ENCODE data around the gene HIC1.
A peak's percentile ranks its signal among the peaks of the same experiment; 100 is the strongest.
"Not testable (repeated sequence)": the region's sequence is repeated elsewhere in the genome, so short reads cannot be mapped to it uniquely, and the experiment has no call there.

HIC1 gene, protein sequence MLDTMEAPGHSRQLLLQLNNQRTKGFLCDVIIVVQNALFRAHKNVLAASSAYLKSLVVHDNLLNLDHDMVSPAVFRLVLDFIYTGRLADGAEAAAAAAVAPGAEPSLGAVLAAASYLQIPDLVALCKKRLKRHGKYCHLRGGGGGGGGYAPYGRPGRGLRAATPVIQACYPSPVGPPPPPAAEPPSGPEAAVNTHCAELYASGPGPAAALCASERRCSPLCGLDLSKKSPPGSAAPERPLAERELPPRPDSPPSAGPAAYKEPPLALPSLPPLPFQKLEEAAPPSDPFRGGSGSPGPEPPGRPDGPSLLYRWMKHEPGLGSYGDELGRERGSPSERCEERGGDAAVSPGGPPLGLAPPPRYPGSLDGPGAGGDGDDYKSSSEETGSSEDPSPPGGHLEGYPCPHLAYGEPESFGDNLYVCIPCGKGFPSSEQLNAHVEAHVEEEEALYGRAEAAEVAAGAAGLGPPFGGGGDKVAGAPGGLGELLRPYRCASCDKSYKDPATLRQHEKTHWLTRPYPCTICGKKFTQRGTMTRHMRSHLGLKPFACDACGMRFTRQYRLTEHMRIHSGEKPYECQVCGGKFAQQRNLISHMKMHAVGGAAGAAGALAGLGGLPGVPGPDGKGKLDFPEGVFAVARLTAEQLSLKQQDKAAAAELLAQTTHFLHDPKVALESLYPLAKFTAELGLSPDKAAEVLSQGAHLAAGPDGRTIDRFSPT

GRCh38 chr17:2054512-2055291 is at the start of gene HIC1:
TSS of gene HIC1 (plus strand) at chr17:2055103. CDS start at chr17:2056691, 1,588 bp downstream.
- DNase-seq (ENCODE audit: low spot score): peak; percentile 76

DNA sequence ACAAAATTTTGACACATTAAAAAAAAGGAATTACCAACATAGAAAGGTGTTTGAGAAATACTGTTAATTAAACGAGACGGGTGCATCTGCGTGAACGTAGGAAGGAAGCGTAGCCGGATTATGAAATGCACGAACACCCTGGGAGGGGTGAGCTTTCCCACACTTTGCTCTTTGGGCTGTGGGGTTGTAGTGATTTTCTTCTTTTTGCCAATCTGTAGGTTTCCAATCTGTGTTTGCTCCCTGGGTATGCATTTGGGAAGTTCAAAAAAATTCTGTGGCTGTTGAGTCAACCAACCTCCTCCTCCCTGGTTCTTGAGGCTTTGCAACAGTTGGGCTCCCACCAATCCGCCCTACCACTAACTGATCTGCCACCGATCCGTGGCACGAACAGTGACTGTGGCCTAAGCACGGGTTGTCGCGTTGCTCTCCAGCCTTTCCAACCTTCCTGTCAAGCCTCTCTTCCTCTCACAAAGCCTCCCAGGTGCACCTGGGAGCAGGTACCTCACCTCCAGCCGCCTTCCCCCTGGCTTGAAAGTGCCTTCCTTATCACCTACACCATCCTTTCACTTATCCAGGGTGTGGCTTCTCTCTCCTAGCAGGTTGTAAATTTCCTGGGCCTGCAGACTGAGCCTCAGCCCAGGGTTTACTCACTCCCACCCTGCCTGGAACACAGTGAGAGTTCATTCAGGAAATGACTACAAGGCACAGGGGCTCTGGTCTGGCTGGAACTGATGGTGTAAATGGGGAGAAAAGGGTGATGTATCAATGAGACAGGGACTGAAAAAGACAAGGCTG is 46.4 kb upstream of the HIC1 start:
- DNase-seq (ENCODE audit: low spot score): no peak

- no peak for DNase-seq (ENCODE audit: low spot score)
Measured at GRCh38 chr17:2009737-2010136, 45.2 kb upstream of the HIC1 start.

- no peak for DNase-seq (ENCODE audit: low spot score)
Measured at GRCh38 chr17:2011411-2012371, 43.2 kb upstream of the HIC1 start.

- no peak for DNase-seq (ENCODE audit: low spot score)
Measured at GRCh38 chr17:2012499-2012898, 42.4 kb upstream of the HIC1 start.

DNA sequence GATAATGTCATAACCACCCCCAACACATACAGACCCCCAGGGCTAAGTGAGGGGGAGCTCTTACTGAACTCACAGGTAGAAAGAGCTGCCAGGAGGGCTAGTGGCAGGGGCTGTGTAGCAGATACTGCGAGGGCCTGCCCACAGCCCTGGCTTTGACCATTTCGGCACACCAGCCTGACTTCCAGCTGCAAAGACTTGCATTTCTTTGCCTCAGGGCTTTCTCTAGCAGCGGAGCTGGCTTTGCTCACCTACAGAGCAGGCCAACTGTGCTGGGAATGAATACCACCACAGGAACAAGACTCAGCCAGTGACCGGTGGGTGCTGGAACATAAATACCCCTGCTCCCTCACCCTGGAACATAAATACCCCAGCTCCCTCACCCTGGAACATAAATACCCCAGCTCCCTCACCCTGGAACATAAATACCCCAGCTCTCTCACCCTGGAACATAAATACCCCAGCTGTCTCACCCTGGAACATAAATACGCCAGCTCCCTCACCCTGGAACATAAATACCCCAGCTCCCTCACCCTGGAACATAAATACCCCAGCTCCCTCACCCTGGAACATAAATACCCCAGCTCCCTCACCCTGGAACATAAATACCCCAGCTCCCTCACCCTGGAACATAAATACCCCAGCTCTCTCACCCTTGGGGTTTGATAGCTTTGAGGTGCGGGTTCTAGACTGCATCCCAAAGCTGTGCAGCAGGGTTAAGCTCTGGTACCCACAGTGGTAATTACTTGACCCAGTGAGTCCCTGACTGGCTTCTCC is 41.5 kb upstream of the HIC1 start:
- DNase-seq (ENCODE audit: low spot score): not testable (repeated sequence)

DNA sequence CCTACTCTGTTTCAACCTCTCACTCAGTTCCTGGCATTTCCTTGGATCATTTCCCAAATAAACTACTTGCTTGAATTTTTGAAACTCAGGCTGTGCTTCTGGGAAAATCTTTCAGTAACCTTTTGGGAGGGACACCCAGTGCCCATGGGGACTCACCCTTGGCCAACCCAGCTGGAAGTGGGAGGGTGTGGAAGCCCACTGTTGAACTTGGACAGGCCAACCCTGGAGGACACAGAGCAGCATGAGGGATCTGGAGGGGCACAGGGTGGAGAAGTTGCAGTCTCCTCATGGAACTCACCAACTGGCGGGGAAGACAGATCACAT is 40.9 kb upstream of the HIC1 start:
- DNase-seq (ENCODE audit: low spot score): no peak

- no peak for DNase-seq (ENCODE audit: low spot score)
Measured at GRCh38 chr17:2015314-2015713, 39.6 kb upstream of the HIC1 start.

DNA sequence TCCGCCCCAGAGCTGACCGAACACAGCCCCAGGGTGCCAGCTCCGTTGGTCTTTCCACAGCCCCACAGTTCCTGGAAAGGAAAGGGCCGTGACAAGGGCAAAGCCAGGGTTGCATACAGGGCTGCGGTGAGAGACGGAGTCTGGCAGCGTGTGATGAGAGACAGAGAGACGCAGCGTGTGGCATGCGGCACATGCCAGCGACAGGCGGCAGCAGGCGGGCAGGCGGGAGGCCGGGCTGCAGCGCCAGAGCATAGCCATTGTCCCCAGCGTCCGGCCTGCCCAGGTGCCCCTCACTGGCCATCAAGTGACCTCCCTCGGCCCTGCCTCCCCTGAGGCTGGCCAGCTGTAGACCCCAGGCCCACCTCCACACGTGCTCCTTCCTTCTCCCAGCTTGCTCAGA is 38.4 kb upstream of the HIC1 start:
- no peak for DNase-seq (ENCODE audit: low spot score)

- peak; percentile 28 for DNase-seq (ENCODE audit: low spot score)
Measured at GRCh38 chr17:2017274-2017941, 37.5 kb upstream of the HIC1 start.

GRCh38 chr17:2018716-2019510 is 36.0 kb upstream of the HIC1 start:
- no peak for DNase-seq (ENCODE audit: low spot score)

GRCh38 chr17:2019723-2020122 is 35.2 kb upstream of the HIC1 start:
- no peak for DNase-seq (ENCODE audit: low spot score)

DNA sequence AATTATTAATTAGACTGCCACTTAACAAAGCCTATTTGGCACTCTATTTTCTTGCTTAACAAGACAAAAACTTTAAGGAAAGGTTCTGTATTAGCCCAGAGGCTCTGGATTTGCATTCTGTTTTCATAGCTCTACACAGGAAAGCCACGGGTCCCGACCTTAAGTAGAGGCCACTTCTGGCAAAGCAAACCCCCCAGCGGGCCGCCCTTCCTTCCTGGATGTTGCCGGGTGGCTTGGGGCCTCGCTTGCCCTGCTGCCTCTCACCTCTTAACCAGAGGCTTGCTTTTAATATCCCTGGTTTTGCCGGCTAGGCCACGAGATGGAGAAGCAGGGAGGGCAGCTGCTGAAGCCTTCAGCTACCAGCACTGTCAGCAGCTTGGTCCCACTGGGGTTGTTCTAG is 34.2 kb upstream of the HIC1 start:
- no peak for DNase-seq (ENCODE audit: low spot score)

- DNase-seq (ENCODE audit: low spot score): no peak
Measured at GRCh38 chr17:2022647-2023240, 32.2 kb upstream of the HIC1 start.

DNA sequence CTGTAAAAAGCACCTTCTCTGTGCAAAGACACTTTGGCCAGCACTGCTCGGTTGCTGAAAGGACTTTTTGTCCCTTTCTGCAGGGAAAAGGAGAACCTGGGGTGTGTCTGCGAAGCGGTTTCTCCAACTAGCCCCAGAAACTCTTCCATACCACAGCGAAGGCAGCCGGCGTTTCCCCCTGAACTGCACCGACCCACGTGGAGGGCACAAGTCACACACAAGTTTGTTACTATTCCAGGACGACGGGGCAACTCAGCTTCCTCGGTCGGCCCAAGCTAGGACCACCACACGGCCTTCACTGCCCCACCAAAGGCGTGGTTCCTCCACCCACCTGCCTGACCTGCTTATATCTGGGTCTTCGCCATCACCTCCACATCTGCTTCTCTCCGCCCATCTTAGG is 31.6 kb upstream of the HIC1 start:
- DNase-seq (ENCODE audit: low spot score): no peak

DNA sequence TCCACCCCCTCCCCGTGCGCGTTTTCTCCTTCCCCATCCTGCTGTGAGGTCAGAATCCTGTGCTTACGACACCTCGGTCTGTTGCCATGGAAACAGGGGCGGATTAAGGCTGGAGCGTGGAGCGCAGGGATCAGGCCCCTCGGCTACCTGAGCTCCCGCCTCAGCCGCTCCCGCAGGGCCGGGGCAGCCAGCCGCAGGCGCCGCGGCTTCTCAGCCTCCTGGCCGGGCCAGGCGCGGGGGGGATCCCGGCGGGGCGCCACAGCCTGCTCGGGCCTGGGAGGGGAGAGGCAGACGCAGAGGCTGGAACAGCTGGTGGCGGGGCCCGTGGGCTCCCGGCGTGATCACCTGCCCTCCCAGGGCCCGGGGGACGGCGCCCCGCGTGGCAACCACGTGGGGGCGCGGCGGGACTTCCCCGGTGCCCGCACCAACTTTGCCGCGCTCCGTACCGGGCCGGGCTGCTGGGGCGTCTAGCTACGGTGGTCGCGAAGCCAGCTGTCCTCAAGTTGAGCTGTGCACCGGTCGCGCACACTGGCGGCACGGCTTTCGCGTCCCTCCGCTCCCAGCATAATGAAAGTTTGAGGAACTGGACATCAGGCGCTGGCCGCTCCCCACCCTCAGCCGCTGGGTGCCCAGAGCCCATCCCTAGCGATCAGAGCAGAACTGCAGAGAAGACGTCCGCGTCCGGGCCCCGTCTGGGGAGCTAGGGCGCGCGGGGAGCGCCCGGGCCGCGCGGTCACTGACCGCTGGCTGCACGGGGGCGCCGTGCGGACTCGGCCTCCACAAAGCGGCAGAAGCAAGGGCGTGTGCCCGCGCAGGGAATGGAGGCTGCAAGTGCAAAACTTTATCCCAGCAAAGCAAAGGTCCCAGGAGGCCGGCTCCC is 31.0 kb upstream of the HIC1 start:
- DNase-seq (ENCODE audit: low spot score): no peak

DNA sequence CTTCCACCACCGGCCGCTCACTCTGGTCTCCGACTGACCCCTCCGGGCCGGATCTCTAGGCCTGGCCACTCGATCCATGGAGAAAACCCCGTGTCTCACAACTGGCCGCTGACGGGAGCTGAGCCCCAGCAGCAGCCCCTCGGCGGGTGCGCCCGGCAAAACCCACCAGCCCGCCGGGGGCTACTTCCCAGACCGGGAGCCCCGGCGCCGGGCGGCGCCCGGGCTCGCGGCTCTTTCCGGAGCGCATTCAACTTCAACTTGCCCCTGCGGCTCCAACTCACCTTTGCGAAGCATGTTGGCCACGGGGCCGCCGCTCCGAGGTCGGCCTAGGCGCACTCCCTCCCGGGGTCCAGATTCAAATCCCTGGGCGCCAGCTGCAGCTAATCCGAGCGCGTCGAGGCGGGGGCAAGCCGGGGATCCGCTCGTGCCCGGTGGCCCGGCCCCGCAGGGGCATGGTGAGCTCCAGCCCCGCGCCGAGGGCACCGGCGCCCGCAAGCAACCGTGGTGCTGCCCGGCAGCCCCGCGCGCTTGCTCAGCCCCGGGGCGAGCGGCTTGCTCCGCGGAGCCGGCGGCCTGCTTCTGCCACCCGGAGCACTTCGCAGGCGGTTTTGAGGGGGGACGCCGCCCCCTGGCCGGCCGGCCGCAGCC is 30.2 kb upstream of the HIC1 start:
- no peak for DNase-seq (ENCODE audit: low spot score)

Data from kidney tubule cell (primary cell).